HG02623 (cell line): Measurements from ENCODE around the gene DLST.

Experiments used
- ATAC-seq: cut with Tn5 transposase; IDR thresholded peaks from one replicate; pipeline ENCODE4 v1.9.1; 2021; ENCODE audit warnings: moderate library complexity; ENCODE audit not compliant: unreplicated experiment

DLST gene

DNA sequence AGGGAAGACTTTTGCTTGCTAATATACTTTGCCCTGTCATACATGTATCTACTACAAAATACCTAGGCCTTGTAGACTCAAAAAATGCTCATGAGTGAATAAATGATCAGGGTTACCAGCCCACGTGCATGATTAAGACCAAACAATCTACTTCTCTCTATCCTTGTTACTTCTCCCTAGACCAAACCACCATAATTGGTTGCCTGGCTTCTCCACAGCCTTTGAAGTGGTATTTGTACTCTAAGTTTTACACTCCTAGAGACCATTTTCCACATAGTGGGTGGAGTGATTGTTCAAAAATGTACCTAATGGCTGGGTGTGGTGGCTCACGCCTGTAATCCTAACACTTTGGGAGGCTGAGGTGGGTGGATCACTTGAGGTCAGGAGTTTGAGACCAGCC lies 55.5 kb downstream of the DLST start:
- ATAC-seq, result no peak

DNA sequence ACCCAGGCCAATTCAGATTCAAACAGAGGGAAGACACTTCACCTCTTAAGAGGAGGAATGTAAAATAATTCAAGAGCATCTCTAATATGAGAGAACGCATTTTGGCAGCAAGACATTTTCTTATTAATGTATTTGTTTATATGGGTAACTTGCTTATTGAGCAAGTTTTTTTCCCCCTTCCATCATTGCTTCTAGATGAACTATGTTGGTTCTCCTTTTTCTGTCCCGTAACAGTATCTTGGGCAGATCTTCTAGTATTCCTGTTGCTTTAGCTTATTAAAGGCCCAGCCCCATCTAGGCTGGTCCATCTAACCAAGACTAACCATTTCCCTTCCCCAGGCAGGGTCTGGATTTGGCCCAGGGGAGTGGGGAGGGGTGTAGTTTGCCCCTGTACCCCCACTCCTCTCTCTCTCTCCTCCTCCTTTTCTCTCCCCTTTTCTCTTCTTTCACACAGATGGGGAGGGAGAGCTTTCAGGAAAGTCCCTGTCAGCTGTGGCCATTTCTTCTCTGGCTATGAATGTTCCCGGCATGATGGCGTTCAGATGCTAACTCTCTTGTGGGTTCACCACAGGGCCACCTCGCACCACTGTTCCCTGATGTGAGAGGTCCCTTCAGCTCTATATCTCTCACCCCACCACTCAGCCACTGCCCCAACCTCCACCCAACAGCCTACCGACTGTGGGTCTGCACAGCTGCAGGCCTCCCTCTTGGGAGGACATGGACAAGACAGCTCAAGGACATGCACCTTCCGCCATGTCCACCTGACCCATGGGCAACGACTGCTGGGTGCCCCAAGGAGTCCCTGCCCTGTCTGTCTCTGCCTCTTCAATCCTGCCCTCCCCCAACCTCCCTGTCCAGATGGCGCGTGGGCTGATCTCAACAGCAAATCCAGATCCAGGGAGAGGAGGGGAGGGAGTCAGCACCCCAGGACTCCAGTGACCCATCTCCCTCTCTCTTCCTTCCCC lies 57.1 kb downstream of the DLST start:
- no peak for ATAC-seq

DNA sequence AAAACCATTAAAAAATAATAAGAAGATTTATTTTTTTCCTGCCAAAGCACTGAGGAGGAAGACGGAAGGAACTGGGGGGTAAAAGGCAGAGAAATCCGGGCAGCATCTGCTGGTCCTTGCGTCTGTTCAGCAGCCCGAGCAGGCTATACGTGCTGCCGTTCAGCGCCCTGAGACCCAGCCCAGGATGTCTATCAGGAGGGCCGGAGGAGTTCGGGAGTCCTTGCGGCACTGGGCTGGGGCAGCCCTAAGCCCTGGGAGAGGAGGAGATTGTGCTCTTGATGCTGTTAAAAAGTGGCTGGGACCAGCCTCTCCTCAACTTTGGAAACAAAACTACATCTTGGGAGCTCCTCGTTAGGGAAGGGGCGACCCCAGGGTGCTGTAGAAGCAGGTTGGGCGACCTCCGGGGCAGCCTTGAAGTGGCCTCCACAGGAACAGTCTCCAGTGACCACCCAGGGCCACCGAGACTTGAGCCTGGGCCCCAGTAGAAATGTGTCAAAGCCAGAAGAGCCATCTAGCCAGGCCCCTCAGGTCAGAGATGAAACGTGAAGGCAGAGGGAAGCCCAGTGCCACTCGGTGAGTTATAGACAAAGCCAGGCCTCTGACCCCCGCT lies 59.3 kb downstream of the DLST start:
- ATAC-seq, result no peak

DNA sequence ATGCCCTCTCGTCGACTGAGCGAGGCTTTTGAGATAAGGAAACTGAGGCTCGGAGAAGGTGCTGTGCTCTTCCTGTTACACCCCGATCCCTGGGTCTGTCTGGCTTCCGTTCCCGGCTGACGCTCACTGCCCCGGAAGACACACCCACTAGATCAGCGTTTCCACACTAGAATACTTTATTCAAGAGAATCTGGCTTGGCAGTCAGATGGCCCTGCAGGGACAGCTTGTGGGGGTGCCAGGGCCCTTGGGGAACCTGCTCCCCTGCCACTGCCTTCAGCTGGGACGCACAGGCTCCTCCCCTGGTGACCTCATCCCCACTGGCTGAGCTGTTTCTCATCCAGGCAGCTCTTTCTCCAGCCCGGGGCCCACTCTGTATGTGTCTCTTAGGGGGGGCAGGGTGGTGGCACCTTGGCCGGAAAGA lies 60.0 kb downstream of the DLST start:
- peak; percentile 39 for ATAC-seq

DNA sequence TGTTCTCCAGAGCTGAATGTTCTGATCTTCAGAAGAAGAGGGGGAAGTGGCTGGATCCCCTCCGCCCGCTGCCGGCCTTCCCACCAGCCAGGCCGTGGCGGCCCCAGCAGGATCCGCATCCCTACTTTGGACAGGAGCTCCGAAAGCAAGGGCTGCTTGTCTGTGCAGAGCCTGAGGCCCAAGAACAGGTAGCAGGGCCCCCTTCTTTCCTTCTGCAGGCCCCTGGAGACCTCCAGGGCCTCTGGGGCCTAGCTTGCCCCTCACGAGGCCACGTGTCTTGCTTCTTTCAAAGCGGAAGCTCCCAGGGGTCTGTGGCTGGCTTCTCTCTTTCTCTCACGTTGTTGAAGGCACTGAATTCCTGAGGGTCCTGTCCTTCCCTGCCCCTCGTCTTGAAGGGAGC lies 60.5 kb downstream of the DLST start:
- peak; percentile 8 for ATAC-seq

DNA sequence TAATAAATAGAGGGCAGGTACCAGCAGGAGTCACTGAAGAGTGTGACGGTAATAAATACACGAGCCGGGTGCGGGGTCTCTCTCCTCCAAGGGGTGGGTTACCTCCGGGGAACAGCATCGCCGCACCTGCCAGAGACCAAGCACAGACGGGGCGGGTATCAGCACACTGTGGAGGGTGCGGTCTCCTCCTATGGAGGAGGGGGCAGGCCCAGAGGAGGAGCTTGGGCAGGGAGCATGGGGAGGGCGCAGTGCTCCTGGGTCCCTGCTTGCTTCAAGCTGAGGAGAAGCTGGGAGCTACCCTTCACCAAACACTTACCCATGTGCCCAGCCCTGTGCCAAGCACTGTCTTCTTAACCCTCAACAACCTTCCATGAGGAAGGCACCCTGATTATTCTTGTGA lies 60.9 kb downstream of the DLST start:
- no peak for ATAC-seq

DNA sequence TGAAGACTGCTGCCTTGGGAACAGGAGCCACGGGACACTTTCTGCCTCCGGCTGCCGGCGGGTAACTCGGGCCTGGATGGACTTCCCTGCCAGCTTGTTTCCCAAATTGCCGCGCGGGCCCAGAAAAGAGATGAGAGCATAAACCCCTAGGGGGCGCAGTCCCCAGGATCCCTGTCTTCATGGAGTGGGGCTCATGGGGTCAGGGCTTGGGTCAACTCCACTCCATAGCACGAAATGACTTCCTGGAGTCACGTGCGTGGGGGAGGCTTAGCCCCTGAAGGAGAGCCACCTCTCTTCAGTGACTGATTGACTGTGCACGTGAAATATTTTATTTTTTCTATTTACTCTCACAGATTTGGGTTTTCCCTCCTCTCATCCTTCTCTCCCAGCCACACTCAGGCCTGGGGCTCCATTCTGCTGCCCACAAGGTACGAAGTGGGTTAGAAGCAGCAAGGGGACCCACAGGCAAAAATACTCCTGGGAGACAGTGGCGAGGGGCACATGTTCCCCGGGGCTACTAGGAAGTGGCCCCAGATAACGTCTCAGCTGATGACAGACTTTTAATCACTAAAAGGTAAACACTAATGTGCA lies 63.6 kb downstream of the DLST start:
- no peak for ATAC-seq

DNA sequence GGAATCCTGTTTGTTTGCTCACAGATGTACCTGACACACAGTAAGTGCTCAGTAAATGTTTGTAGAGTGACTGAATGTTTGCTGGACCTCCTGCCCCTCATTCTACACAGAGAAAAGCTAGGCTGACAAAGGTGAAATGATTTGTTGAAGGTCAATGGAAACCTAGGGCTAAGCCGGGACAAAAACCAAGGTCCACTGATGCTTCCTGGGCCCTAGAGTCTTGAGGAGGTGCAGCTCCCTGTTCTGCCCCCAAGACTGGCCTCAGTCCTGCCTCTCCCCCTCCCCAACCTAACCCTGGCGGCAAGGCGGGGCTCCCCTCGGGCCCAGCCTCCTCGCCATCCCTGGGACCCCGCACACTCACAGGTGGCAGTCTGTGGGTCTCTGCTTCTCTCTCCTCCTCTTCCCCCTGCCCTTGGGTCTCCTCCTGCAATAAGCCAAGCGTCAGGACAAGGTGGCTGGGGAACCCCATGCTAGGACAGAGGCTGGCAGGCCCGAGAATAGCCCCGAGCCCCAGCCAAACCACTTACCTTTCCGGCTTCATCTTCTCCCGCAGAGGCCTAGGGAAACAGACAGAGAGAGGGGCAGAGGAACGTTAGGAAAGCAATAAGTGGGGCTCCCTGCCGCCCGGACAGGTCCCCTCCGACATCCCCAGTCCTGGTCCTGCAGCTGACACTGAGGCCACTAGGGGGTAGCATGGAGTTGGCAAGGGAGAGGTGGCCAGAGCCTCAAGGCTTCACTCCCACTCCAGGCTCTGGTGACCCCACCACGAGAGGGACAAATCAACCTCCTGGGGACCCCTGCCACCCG lies 64.3 kb downstream of the DLST start:
- peak; percentile 39 for ATAC-seq

DNA sequence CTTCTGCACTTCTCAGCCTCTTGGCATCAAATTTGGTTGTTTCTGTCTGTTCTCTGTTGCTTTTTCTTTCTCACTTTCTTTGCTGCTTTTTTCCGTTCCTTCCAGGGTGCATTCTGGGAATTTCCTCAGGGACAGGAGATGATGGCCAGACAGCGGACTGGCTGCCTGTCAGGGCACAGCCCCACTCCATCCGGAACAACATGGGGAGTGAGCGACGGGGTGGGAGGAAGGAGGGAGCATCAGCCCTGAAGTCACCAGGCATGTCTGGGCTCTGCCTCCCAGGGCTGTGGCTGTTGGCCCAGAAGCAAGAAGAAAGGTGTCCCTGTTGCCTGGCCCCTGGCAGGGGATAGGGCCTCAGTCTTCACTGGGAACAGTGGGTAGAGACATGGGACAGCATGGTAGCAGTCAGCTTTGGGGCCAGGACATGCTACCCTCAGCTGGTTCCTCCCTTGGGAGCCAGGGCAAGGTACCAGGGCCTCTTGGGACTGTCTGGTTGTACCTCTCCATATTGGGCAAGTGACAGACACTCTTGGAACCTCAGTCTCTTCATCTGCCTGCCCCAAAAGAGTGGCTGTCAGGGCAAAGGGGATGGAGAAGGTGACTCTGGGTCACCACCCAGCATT lies 65.1 kb downstream of the DLST start:
- ATAC-seq, result no peak

DNA sequence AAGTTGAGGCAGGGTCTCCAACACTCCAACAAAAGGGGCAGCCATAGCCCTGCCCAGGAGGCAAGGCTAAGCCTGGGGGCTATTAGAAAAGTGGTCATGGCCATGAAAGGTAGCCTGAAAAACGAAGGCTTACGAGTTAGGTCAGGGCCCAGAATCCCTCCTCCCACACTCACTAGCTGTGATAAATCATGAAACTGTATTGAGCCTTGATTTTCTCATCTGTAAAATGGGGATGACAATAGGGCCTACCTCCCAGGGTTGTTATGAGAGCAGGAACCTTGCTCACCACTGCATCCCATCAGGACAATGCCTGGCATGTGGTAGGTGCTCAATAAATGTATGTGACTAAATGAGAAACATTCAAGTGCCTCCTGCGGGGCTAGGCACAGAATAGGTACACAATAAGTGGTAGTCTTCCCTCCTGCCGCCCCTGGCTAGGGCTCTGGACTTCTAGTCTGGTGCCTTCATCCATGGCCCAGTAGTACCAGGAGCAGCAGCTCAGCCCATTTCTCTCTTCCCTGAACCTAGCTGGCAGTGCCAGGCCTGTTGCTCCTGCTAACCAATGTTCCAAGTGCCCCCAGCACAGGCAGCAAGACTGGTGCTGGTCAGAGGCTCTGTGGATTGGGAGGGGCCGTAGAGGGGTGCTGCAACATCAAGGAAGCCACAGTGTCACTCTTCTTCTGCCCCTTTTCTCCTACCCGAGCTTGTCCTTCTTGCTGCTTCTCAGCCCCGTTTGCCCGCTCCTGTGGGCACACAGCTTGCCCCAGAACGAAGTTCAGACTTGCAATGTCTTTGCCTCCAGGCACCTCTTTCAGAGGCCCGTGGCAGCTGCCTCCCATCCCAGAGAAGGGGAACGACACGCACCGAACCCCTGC lies 65.9 kb downstream of the DLST start:
- no peak for ATAC-seq

DNA sequence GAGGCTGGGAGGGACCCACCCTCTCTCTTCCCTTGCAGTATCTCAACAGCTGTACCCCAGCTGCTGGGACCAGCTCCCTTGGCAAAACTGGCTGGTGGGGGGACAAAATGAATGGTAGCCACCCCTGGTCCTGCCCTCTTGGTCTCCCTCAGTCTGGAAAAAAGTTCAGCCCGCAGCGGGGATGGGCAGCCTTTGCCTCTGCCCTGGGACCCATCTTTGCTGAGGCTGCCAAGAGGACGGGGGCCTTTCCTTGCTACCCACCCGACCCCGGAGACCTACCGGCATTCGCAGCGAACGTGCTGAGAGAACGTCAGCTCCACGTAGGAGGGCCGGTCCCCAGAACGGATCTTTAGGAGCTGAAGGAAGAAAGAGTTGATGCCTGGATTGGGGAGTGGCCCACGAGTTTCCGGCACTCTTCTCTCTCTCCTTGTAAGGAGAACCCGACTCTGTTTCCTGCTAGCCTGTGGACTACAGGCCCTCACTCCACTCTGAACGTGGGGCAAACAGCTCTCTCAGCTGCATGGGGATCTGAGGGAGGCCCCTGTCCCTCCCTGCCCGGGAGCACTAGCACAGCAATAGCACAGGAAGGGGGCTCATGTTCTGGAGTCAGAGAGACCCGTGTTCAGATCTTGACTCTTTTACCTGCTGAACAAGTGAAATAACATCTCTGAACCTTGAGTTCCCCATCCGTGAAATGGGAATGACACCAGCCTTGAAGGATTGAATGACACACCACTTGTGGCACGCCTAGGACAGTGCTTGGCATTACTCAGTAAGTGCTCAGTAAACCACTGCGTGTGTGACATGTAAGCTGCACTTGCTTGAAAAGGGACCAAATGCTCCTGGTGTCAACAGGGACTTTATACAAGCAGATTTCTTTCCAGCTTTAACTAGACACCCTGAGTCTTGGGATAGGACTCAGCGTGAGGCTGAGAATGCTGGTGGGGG lies 66.8 kb downstream of the DLST start:
- no peak for ATAC-seq

DNA sequence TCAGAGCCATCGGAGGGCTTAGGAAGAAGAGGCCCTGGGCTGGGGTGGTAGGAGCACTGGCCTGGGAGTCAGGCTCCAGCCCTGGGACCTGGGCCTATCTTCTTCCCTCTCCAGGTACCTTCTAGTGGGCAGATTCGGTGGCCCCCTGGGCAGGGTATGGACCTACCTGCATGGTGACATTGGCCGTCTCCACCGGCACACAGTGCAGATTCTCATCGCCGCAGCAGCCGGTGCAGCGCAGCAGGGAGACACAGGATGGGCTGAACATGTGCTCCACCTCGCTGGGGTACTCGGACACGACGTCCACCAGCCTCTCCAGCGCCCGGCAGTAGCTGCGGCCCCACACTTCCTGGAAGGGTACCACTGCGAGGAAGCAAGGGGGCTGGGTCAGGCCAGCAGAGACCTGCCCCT lies 67.5 kb downstream of the DLST start:
- no peak for ATAC-seq

DNA sequence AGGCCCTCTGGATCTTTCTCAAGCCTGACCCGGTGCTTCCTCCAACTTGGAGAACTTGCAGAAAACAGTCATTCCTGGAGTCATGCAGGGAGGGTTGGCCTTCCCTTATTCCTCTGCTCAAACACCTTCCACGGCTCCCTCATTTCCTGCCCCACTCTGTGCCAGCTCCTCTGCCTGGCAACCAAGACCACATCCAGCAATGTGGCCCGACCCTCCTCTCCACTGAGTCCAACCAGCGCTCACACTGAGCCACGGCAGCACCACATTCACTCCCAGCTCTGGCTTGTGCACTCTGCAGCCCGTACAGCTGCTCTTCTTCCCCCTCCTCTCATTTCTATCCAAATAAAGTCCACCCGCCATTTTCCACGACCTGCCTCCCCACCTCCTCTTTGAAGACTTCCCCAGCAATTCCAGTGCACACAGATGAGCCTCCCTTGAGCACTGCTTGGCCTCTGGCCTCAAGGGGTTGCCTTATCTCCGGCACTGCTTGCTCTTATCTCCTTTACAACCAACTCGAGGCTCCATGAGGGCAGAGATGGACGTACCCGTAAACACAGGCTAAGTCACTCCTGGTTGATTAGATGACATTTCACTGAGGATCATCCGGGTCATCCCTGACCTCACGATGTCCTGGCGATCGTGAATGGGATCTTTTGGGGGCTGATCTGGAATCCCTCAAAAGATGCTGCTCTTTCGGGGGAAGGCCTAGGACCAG lies 68.3 kb downstream of the DLST start:
- no peak for ATAC-seq

DNA sequence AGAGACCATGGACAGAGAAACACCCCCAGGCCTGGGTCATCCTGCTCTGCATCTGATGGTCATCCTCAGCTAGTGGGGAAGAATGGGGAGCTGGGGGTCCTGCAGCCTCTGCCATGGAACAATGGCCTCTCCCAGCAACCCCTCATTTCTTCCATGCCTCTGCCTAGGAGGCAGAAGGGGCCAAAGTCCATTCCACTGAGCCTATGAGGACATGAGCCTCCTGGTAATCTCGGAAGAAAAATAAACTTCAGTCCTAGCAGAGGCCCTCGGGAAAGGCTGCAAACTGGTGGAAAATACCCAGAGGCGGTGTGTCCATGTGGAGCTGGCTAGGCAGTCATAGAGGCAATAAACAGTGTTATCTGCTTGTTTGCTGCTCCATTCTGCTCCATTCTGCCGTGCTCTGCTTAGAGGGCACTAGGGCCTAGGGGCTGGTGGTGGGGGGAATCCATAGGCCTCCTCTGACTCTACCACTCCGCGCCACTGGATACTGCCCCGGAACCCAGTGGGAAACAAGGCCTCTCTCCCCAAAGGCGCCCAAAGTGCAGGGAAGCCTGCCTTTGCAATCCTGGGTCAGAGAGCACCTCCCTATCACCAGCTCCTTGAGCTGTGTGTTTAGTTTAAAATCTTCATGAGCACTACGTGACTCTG lies 69.2 kb downstream of the DLST start:
- ATAC-seq, result no peak

DNA sequence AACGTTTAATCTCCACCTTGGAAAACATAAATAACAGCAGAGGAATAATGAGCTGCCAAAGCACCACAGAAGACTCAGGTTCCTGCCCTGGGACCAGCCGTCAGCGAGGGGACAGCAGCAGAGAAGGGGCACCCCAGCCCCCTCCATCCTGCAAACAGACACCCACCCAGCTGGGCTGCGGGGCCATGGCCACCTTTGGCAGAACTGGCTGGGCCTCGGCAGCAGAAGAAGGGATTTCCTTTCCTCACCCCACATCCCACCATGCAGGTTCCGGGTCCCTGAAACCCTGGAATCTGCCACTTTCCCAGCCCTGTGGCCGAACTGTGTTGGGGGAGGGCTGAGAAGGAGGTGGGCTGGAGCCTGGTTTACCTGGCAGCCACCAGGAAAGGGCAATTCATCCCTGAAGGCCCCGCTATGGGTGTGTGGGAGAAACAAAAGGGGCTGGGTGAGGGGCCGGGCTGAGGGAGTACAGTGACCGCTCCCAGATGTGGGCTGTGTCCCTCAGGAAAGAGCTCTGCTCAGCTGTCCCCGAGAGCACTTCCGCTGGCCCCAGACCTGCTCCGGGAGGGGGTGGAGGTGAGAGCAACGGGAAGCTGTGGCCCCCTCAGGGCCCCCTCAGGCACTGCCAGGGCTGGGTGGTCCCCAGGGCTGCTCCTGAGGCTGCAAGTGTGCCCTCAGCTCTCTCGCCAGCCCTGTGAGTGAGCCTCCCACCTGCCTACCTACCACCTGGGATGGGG lies 69.9 kb downstream of the DLST start:
- ATAC-seq, result no peak

DNA sequence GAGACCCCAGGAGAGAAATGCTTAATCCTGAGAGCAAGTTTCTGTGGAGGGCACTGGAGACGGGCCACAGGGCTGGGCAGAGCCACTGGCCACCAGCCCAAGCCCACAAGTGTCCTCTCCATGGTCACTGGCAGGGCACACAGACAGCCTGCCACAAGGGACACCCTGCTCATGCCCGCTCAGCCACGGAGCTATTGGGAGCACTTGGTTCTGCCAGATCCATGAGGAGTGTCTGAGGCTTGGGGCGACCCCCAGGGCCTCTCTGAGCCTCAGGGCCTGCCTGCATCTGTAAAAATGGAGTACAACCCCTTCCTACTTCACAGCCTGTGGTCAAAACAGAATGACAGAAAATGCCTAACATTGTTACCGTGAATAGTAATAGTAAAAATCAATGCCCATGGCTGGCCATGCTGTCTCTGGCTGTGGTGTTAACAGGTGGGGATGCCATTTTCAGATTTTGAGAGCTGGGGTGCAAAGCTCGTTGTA lies 70.5 kb downstream of the DLST start:
- no peak for ATAC-seq
